Measurements from ENCODE around the gene PAM. TPM values are rescaled to one million over a fixed set of nuclear protein-coding genes. Genes with fewer than 3 reads are reported as not detected.
"Not testable (repeated sequence)": the region's sequence is repeated elsewhere in the genome, so short reads cannot be mapped to it uniquely, and the experiment has no call there.

PAM gene
- total RNA-seq, 2 donors from 2014 or later = 32.9 to 38.2 TPM

DNA sequence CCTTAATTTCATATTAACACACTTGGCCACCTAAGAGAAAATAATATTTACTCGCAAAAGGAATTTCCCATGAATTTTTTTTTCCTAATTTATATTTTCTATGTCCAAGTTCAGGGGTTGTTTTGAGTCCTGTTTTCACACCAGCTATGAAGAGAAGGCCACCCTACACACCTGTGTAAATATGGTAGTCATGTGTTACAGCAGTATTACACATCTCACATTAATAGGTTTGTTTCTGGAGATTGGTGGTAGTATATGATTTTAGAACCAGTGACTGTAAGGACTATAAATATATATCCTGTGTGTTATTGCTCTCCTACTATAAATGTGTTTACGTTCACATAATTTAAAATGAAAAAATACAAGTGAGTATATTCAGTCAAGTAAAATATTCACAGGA lies 147.5 kb downstream of the PAM start:
- H3K4me1 Mint-ChIP-seq = peaks cover 5% of the 10 kb centered on the region
- no peaks in the 10 kb centered on the region for H3K27me3 Mint-ChIP-seq (ENCODE audit: insufficient read depth)
- Histone ChIP-seq H3K36me3 (ENCODE audit: control insufficient read depth, insufficient read depth, low read length) (no peaks in the 10 kb centered on the region), H3K9ac (ENCODE audit: extremely low read depth, low read length, poor library complexity, severe bottlenecking) (no peak overlapping the region), H3K27me3 (ENCODE audit: control insufficient read depth, insufficient read depth, low read length, poor library complexity, severe bottlenecking) (no peaks in the 10 kb centered on the region), H3K9me3 (ENCODE audit: control insufficient read depth, low read length) (no peaks in the 10 kb centered on the region), H3K4me3 (ENCODE audit: low read length) (no peak overlapping the region), H3K27ac (ENCODE audit: low read depth, low read length) (no peak overlapping the region), H3K4me1 (ENCODE audit: control insufficient read depth, insufficient read depth, low read length) (peaks cover 3% of the 10 kb centered on the region)
- H3K9me3 Mint-ChIP-seq = peaks cover 4% of the 10 kb centered on the region
- DNase-seq = no peak
- no peak overlapping the region for H3K4me3 Mint-ChIP-seq
- H3K27ac Mint-ChIP-seq = no peak overlapping the region
- no peaks in the 10 kb centered on the region for H3K36me3 Mint-ChIP-seq (ENCODE audit: low read depth)
- WGBS, 2 experiments (ENCODE audit: insufficient coverage in 1 of 2, insufficient read length in 1 of 2) = 81% methylated on average over 1 of the region's 2 CpGs; no CpG with 5 or more reads in 1 of the 2 experiments
- TF ChIP-seq, protein P1, sequence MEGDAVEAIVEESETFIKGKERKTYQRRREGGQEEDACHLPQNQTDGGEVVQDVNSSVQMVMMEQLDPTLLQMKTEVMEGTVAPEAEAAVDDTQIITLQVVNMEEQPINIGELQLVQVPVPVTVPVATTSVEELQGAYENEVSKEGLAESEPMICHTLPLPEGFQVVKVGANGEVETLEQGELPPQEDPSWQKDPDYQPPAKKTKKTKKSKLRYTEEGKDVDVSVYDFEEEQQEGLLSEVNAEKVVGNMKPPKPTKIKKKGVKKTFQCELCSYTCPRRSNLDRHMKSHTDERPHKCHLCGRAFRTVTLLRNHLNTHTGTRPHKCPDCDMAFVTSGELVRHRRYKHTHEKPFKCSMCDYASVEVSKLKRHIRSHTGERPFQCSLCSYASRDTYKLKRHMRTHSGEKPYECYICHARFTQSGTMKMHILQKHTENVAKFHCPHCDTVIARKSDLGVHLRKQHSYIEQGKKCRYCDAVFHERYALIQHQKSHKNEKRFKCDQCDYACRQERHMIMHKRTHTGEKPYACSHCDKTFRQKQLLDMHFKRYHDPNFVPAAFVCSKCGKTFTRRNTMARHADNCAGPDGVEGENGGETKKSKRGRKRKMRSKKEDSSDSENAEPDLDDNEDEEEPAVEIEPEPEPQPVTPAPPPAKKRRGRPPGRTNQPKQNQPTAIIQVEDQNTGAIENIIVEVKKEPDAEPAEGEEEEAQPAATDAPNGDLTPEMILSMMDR (conservative IDR thresholded peaks at IDR 0.05) = no peak

DNA sequence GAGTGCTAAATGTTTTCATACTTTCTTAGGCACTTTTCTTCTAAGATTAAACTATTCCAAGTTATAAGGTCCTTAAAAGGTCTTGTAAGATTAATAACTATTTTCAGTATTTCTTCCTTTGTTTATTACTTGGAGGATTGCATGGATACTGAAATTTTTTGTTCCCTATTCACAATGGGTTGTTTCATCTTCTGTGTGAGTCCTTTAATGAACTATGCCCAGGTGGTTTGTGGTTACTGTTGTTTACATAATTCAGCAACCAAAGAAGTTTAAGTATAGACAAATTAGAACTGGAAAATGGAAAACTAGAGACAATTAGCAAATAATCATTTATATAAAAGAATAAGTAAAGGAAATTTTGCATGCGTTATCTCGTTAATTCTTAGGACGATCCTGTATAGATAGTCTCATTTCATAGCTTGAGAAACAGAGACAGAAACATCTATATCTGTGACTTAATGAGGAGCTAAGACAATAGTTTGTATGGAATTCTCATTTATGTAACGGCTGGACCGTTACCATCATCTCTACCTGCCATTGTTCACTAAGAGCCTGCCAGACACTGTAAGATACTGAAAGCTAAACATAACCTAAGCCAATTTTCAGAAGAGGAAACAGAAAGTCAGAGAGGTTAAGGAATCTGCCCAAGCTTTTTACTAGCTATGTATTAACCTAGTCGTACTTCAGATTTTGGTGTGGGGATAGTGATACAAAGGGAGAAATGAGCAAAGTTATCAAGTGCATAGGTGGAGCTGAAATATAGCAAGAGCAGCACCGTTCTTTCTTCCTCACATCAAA lies 148.2 kb downstream of the PAM start:
- no peak overlapping the region for H3K27ac Mint-ChIP-seq
- Histone ChIP-seq H3K9me3 (ENCODE audit: control insufficient read depth, low read length) (no peaks in the 10 kb centered on the region), H3K27me3 (ENCODE audit: control insufficient read depth, insufficient read depth, low read length, poor library complexity, severe bottlenecking) (no peaks in the 10 kb centered on the region), H3K4me1 (ENCODE audit: control insufficient read depth, insufficient read depth, low read length) (peaks cover 3% of the 10 kb centered on the region), H3K27ac (ENCODE audit: low read depth, low read length) (no peak overlapping the region), H3K4me3 (ENCODE audit: low read length) (no peak overlapping the region), H3K9ac (ENCODE audit: extremely low read depth, low read length, poor library complexity, severe bottlenecking) (no peak overlapping the region), H3K36me3 (ENCODE audit: control insufficient read depth, insufficient read depth, low read length) (no peaks in the 10 kb centered on the region)
- DNase-seq = no peak
- peaks cover 5% of the 10 kb centered on the region for H3K4me1 Mint-ChIP-seq
- H3K36me3 Mint-ChIP-seq (ENCODE audit: low read depth) = no peaks in the 10 kb centered on the region
- peaks cover 6% of the 10 kb centered on the region for H3K9me3 Mint-ChIP-seq
- H3K4me3 Mint-ChIP-seq = no peak overlapping the region
- WGBS, 2 experiments (ENCODE audit: insufficient coverage in 1 of 2, insufficient read length in 1 of 2) = 96 to 100% methylated on average over 1 to 7 of the region's 7 CpGs
- TF ChIP-seq, protein P1 (conservative IDR thresholded peaks at IDR 0.05) = no peak
- H3K27me3 Mint-ChIP-seq (ENCODE audit: insufficient read depth) = no peaks in the 10 kb centered on the region

DNA sequence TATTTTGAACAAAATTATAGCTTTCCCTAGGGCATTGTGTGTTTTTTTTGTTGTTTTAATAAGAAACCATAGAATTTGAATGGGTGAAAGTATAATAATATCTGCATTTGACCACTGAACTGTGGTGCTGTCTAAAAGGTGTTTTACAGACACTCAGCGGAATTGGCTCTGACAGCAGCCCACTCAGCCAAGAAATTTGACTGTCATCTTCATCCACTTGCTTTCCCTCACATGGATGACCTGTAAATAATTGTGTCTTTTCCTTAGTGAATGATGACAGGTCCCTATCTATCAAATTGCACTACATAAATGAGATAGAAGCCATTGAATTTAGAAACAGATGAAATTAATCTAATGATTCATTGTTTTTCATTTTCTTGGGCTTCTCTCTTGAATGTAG lies 150.0 kb downstream of the PAM start:
- H3K27me3 Mint-ChIP-seq (ENCODE audit: insufficient read depth) = no peaks in the 10 kb centered on the region
- Histone ChIP-seq H3K4me1 (ENCODE audit: control insufficient read depth, insufficient read depth, low read length) (peaks cover 3% of the 10 kb centered on the region), H3K9me3 (ENCODE audit: control insufficient read depth, low read length) (no peaks in the 10 kb centered on the region), H3K36me3 (ENCODE audit: control insufficient read depth, insufficient read depth, low read length) (no peaks in the 10 kb centered on the region), H3K27me3 (ENCODE audit: control insufficient read depth, insufficient read depth, low read length, poor library complexity, severe bottlenecking) (no peaks in the 10 kb centered on the region), H3K27ac (ENCODE audit: low read depth, low read length) (no peak overlapping the region), H3K4me3 (ENCODE audit: low read length) (no peak overlapping the region), H3K9ac (ENCODE audit: extremely low read depth, low read length, poor library complexity, severe bottlenecking) (no peak overlapping the region)
- TF ChIP-seq, protein P1 (conservative IDR thresholded peaks at IDR 0.05) = no peak
- H3K4me1 Mint-ChIP-seq = peaks cover 5% of the 10 kb centered on the region
- DNase-seq = no peak
- H3K27ac Mint-ChIP-seq = no peak overlapping the region
- peaks cover 6% of the 10 kb centered on the region for H3K9me3 Mint-ChIP-seq
- no peak overlapping the region for H3K4me3 Mint-ChIP-seq
- no peaks in the 10 kb centered on the region for H3K36me3 Mint-ChIP-seq (ENCODE audit: low read depth)
- 79 to 100% methylated on average over 1 of the region's 1 CpG for WGBS, 2 experiments (ENCODE audit: insufficient coverage in 1 of 2, insufficient read length in 1 of 2)

DNA sequence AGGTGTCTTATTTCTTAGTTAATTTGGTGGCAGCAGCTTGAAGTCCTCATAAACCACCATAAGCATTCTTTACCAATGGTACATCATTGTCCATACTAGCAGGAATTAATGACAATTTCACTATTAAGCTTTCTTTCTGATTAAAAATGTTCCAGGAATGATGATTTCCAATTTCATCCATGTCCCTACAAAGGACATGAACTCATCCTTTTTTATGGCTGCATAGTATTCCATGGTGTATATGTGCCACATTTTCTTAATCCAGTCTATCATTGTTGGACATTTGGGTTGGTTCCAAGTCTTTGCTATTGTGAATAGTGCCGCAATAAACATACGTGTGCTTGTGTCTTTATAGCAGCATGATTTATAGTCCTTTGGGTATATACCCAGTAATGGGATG lies 152.0 kb downstream of the PAM start:
- not testable (repeated sequence) for H3K27ac Mint-ChIP-seq; H3K4me1 ChIP-seq (ENCODE audit: control insufficient read depth, insufficient read depth, low read length); H3K36me3 Mint-ChIP-seq (ENCODE audit: low read depth); H3K9me3 ChIP-seq (ENCODE audit: control insufficient read depth, low read length); H3K36me3 ChIP-seq (ENCODE audit: control insufficient read depth, insufficient read depth, low read length); H3K27ac ChIP-seq (ENCODE audit: low read depth, low read length); H3K4me3 Mint-ChIP-seq; H3K9ac ChIP-seq (ENCODE audit: extremely low read depth, low read length, poor library complexity, severe bottlenecking); H3K4me1 Mint-ChIP-seq; H3K4me3 ChIP-seq (ENCODE audit: low read length); H3K27me3 ChIP-seq (ENCODE audit: control insufficient read depth, insufficient read depth, low read length, poor library complexity, severe bottlenecking); DNase-seq; H3K27me3 Mint-ChIP-seq (ENCODE audit: insufficient read depth); H3K9me3 Mint-ChIP-seq
- no CpG with 5 or more reads among the region's 2 CpGs for WGBS, 2 experiments (ENCODE audit: insufficient coverage in 1 of 2, insufficient read length in 1 of 2)
